Mucosa of descending colon (tissue), 3 donors: Measurements from ENCODE around the gene PBX3. TPM values are rescaled to one million over a fixed set of nuclear protein-coding genes. Genes with fewer than 3 reads are reported as not detected.
A peak's percentile ranks its signal among the peaks of the same experiment; 100 is the strongest.

Source experiments
- ATAC-seq: fragments of 200-7000 bp; cut with Tn5 transposase; one replicate; pipeline ENCODE4 v1.9.1; 2020; ENCODE audit warnings: mild to moderate bottlenecking, moderate library complexity
- DNase-seq, 3 donors: peaks; one replicate each; pipeline ENCODE4 v3.0.0-alpha.2; 2020
- H3K36me3 ChIP-seq: fragments of 200-600 bp; one replicate; pipeline ENCODE4 v1.8.0; 2021; ENCODE audit warnings: low read depth, mild to moderate bottlenecking
- H3K4me1 ChIP-seq: fragments of 200-600 bp; one replicate; pipeline ENCODE4 v1.8.0; 2021; ENCODE audit warnings: low read depth, mild to moderate bottlenecking
- H3K4me3 ChIP-seq: fragments of 200-600 bp; one replicate; pipeline ENCODE4 v1.8.0; 2021; ENCODE audit warnings: mild to moderate bottlenecking
- H3K9me3 ChIP-seq: fragments of 200-600 bp; one replicate; pipeline ENCODE4 v1.8.0; 2021; ENCODE audit warnings: mild to moderate bottlenecking
- intact Hi-C, 2 donors: fragments of 100-400 bp; cut with DNase I in 1 of 2; cut with micrococcal nuclease in 1 of 2; formaldehyde crosslinking; loops; one replicate each; pipeline versions ENCODE4 v1.11.0 to v1.11.1; 2022; cut with DNase I, micrococcal nuclease
- total RNA-seq, 3 donors: library from RNA; stranded (reverse); fragmentation: NEBNext Ultra II Directional in 2 of 3; extraction: Animal tissue kit (Norgen Biotek cat#: 25700) in 2 of 3; gene quantifications; one replicate each; pipeline versions ENCODE4 v1.2.1 to v1.2.4, GENCODE V29; 2021 to 2023
- TF ChIP-seq, protein P1 (sequence below): fragments of 200-600 bp; IDR thresholded peaks from one replicate; pipeline ENCODE4 v1.8.0; 2022; ENCODE audit warnings: antibody characterized with exemption, mild to moderate bottlenecking
- donor health status: DM: no; HTN: no; CAD: no; lungs with moderate emphysema.
- donor health status: DM: no; HTN: no; CAD: no.
- donor health status: DM: no; HTN: yes; CAD: no.

The PBX3 gene
- total RNA-seq, 3 donors from 2014 or later: 11.7 to 71.7 (median 17.4) TPM

DNA sequence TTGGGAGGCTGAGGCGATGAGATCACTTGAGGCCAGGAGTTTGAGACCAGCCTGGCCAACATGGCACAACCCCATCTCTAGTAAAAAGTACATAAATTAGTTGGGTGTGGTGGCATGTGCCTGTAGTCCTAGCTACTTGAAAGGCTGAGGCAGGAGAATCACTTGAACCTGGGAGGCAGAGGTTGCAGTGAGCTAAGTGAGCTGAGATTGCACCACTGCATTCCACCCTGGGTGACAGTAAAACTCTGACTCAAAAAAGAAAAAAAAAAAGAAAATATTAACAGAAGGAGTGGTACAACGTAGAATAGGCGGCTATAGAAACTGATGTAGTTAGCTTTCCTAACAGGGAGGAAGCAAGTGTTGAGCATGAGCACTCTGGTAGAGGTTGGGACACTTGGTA is 59.9 kb downstream of the PBX3 start:
- ATAC-seq: peak; percentile 44
- TF ChIP-seq, protein P1, sequence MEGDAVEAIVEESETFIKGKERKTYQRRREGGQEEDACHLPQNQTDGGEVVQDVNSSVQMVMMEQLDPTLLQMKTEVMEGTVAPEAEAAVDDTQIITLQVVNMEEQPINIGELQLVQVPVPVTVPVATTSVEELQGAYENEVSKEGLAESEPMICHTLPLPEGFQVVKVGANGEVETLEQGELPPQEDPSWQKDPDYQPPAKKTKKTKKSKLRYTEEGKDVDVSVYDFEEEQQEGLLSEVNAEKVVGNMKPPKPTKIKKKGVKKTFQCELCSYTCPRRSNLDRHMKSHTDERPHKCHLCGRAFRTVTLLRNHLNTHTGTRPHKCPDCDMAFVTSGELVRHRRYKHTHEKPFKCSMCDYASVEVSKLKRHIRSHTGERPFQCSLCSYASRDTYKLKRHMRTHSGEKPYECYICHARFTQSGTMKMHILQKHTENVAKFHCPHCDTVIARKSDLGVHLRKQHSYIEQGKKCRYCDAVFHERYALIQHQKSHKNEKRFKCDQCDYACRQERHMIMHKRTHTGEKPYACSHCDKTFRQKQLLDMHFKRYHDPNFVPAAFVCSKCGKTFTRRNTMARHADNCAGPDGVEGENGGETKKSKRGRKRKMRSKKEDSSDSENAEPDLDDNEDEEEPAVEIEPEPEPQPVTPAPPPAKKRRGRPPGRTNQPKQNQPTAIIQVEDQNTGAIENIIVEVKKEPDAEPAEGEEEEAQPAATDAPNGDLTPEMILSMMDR: no peak

DNA sequence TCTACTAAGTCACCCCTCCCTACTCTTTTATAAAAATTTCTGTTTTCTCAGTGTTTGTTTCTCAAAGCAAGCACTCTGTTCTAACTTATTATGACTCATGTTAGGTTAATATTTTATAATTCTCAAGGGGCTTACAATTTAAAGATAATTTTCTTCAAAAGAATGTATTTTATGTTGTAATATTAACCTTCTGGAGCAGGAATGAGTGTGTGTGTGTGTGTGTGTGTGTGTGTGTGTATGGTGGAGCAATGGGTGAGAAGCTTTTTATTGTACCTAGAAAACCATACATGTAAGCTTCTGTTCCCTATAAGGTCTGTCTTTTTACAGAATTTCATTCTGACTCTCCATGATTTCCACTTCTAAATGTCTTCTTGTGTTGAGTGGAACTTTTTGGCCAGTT is 63.0 kb downstream of the PBX3 start:
- TF ChIP-seq, protein P1: no peak
- intact Hi-C loops: no loop called here

More for the DNA sequence above, 59.9 kb downstream of the PBX3 start:
- no peaks in the 10 kb centered on the region for H3K4me1 ChIP-seq
- no peaks in the 10 kb centered on the region for H3K9me3 ChIP-seq
- intact Hi-C loops: no loop called here
- no peak for DNase-seq
- H3K4me3 ChIP-seq: no peak overlapping the region
- H3K36me3 ChIP-seq: no peaks in the 10 kb centered on the region

DNA sequence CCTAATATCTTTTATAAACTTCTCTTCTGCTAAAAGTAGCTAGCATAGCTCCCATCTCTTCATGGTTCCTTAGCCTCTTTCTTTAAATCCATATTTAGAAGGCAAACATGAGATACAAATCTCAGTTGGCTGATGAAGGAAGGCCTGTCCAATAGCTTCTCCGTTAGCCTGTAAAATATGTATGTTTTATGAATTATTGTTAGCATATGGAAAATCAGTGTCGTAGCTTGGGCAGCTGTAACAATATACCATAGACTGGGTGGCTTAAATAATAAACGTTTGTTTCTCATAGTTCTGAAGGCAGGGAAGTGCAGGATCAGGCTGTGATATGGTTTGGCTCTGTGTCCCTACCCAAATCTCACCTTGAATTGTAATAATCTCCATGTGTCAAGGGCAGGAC is 63.8 kb downstream of the PBX3 start:
- Histone ChIP-seq H3K4me3 (no peak overlapping the region), H3K9me3 (no peaks in the 10 kb centered on the region), H3K36me3 (no peaks in the 10 kb centered on the region), H3K4me1 (no peaks in the 10 kb centered on the region)
- DNase-seq (no peak), ATAC-seq (no peak)
- intact Hi-C loops: no loop called here
- TF ChIP-seq, protein P1: no peak

More for the DNA sequence above, 63.0 kb downstream of the PBX3 start:
- Histone ChIP-seq H3K9me3 (no peaks in the 10 kb centered on the region), H3K36me3 (no peaks in the 10 kb centered on the region), H3K4me3 (no peak overlapping the region), H3K4me1 (no peaks in the 10 kb centered on the region)
- ATAC-seq: no peak
- DNase-seq: no peak

DNA sequence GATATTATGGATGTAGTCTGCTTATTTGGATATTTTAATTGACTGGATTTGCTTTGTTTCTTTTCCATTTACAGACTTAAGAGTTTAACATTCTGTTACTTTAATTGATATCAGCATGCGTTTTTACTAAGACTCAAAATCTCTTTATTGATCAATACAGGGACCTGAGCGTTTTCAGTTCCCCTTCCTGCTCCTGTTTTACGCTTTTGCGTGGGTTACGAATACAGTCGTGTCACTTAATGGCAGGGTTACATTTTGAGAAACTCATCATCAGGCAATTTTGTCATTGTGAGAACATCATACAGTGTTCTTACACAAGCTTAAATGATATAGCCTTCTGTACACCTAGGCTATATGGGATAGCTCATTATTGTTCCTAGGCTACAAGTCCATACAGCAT is 65.2 kb downstream of the PBX3 start:
- DNase-seq: no peak
- TF ChIP-seq, protein P1: no peak
- H3K36me3 ChIP-seq: no peaks in the 10 kb centered on the region
- no peaks in the 10 kb centered on the region for H3K4me1 ChIP-seq
- H3K9me3 ChIP-seq: no peaks in the 10 kb centered on the region
- no peak for ATAC-seq
- H3K4me3 ChIP-seq: no peak overlapping the region
- intact Hi-C loops: no loop called here

DNA sequence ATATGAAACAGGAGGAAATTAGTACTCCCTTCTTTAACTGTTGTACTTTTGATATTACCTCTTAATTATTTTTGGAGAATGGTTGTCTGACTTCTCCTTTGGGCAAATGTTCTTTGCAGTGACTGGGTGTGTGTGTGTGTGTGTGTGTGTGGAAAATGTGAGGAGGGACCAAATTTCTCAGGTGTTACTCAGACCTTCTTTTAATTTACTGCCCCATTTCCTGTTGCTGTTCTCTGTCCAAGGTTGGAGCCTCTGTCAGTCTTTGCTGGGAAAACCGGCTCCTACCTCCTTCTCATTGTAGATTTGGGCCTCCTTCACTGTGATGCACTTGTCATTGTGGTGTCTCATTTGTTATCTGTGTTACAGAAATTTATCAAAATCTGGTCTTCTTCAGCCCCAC is 68.4 kb downstream of the PBX3 start:
- intact Hi-C loops: no loop called here
- TF ChIP-seq, protein P1: no peak
- no peaks in the 10 kb centered on the region for H3K36me3 ChIP-seq
- H3K9me3 ChIP-seq: no peaks in the 10 kb centered on the region
- DNase-seq: no peak
- ATAC-seq: no peak
- H3K4me3 ChIP-seq: no peak overlapping the region
- no peaks in the 10 kb centered on the region for H3K4me1 ChIP-seq

DNA sequence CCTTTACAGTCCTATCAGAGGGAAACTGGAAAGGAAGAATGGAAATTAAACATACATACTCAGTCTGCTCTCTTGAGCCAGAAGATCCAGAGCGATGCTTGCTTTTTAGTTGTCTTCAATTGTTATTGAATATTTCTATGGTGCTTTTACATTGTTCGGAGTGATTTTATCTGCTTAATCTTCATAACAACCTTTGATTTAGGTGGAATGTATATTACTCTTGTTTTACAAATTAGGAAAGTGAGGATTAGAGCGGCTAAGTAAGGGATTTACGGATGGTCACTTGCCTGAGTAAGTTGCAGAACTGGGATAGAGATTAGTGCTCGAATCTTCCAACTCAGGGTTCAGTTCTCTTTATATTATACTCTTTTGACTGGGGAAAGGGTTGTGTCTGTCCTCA is 69.1 kb downstream of the PBX3 start:
- ATAC-seq (no peak), DNase-seq (no peak)
- Histone ChIP-seq H3K4me3 (peak overlapping the region; percentile 4), H3K36me3 (no peaks in the 10 kb centered on the region), H3K4me1 (no peaks in the 10 kb centered on the region), H3K9me3 (no peaks in the 10 kb centered on the region)
- intact Hi-C loops: no loop called here
- TF ChIP-seq, protein P1: no peak
